ENCODE data around the gene CASP10. TPM values are rescaled to one million over a fixed set of nuclear protein-coding genes. Genes with fewer than 3 reads are reported as not detected.

CASP10 gene
- total and polyA plus RNA-seq, 2 of the 8 experiments (the other 6 are each of a cell fraction or from before 2014, with no cell fraction given), result 2.3 to 4.0 TPM

DNA sequence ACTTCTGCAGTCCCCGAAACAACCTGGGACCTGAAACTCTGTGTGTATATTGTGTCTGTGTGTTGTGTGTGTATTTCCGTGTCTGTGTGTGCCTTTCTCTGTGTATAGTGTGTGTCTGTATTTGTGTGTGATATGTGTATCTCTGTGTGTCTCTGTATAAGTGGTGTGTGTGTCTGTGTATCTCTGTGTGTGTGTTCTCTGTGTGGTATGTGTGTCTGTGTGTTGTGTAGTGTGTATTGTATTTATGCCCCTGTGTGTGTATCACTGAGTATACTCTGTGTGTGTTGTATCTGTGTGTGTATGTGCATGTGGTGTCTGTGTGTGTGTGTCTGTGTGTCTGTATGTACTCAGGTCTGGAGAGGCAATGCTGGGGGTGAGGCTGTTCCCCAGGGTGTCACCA, 89.0 kb downstream of the CASP10 start (continued):
- TF ChIP-seq, protein P1, sequence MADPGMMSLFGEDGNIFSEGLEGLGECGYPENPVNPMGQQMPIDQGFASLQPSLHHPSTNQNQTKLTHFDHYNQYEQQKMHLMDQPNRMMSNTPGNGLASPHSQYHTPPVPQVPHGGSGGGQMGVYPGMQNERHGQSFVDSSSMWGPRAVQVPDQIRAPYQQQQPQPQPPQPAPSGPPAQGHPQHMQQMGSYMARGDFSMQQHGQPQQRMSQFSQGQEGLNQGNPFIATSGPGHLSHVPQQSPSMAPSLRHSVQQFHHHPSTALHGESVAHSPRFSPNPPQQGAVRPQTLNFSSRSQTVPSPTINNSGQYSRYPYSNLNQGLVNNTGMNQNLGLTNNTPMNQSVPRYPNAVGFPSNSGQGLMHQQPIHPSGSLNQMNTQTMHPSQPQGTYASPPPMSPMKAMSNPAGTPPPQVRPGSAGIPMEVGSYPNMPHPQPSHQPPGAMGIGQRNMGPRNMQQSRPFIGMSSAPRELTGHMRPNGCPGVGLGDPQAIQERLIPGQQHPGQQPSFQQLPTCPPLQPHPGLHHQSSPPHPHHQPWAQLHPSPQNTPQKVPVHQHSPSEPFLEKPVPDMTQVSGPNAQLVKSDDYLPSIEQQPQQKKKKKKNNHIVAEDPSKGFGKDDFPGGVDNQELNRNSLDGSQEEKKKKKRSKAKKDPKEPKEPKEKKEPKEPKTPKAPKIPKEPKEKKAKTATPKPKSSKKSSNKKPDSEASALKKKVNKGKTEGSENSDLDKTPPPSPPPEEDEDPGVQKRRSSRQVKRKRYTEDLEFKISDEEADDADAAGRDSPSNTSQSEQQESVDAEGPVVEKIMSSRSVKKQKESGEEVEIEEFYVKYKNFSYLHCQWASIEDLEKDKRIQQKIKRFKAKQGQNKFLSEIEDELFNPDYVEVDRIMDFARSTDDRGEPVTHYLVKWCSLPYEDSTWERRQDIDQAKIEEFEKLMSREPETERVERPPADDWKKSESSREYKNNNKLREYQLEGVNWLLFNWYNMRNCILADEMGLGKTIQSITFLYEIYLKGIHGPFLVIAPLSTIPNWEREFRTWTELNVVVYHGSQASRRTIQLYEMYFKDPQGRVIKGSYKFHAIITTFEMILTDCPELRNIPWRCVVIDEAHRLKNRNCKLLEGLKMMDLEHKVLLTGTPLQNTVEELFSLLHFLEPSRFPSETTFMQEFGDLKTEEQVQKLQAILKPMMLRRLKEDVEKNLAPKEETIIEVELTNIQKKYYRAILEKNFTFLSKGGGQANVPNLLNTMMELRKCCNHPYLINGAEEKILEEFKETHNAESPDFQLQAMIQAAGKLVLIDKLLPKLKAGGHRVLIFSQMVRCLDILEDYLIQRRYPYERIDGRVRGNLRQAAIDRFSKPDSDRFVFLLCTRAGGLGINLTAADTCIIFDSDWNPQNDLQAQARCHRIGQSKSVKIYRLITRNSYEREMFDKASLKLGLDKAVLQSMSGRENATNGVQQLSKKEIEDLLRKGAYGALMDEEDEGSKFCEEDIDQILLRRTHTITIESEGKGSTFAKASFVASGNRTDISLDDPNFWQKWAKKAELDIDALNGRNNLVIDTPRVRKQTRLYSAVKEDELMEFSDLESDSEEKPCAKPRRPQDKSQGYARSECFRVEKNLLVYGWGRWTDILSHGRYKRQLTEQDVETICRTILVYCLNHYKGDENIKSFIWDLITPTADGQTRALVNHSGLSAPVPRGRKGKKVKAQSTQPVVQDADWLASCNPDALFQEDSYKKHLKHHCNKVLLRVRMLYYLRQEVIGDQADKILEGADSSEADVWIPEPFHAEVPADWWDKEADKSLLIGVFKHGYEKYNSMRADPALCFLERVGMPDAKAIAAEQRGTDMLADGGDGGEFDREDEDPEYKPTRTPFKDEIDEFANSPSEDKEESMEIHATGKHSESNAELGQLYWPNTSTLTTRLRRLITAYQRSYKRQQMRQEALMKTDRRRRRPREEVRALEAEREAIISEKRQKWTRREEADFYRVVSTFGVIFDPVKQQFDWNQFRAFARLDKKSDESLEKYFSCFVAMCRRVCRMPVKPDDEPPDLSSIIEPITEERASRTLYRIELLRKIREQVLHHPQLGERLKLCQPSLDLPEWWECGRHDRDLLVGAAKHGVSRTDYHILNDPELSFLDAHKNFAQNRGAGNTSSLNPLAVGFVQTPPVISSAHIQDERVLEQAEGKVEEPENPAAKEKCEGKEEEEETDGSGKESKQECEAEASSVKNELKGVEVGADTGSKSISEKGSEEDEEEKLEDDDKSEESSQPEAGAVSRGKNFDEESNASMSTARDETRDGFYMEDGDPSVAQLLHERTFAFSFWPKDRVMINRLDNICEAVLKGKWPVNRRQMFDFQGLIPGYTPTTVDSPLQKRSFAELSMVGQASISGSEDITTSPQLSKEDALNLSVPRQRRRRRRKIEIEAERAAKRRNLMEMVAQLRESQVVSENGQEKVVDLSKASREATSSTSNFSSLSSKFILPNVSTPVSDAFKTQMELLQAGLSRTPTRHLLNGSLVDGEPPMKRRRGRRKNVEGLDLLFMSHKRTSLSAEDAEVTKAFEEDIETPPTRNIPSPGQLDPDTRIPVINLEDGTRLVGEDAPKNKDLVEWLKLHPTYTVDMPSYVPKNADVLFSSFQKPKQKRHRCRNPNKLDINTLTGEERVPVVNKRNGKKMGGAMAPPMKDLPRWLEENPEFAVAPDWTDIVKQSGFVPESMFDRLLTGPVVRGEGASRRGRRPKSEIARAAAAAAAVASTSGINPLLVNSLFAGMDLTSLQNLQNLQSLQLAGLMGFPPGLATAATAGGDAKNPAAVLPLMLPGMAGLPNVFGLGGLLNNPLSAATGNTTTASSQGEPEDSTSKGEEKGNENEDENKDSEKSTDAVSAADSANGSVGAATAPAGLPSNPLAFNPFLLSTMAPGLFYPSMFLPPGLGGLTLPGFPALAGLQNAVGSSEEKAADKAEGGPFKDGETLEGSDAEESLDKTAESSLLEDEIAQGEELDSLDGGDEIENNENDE (IDR thresholded peaks at IDR 0.05; ENCODE audit: insufficient replicate concordance, low read length), result no peak
- TF ChIP-seq CTCF (IDR thresholded peaks at IDR 0.05; ENCODE audit: control extremely low read depth in 1 of 3, insufficient read depth in 1 of 3, low read depth in 1 of 3, low read length in 3 of 3) (no peak), ATF3 (IDR thresholded peaks at IDR 0.05; ENCODE audit: insufficient read depth, low read depth, low read length) (no peak), USF2 (IDR thresholded peaks at IDR 0.05; ENCODE audit: low read length) (no peak), EZH2 (IDR thresholded peaks at IDR 0.05; ENCODE audit: low read depth, low read length, severe bottlenecking) (no peak)

All from H1 (cell line).